Measurements from ENCODE around the gene CMIP.

Gene CMIP

GRCh38 chr16:81590714-81591544 lies 146.3 kb downstream of the CMIP start:
- no peak for DNase-seq

GRCh38 chr16:81591545-81591870 lies 146.9 kb downstream of the CMIP start:
- no peak for DNase-seq

- DNase-seq = no peak
These were observed 147.8 kb downstream of the CMIP start for GRCh38 chr16:81592353-81592866.

GRCh38 chr16:81593481-81593880 lies 148.9 kb downstream of the CMIP start:
- no peak for DNase-seq

- no peak for DNase-seq
These were observed 151.2 kb downstream of the CMIP start for GRCh38 chr16:81595629-81596292.

GRCh38 chr16:81597079-81597658 lies 152.6 kb downstream of the CMIP start:
- DNase-seq = no peak

GRCh38 chr16:81598083-81598482 lies 153.5 kb downstream of the CMIP start:
- DNase-seq = no peak

GRCh38 chr16:81599034-81599744 lies 154.6 kb downstream of the CMIP start:
- DNase-seq = no peak

- DNase-seq = no peak
These were observed 155.7 kb downstream of the CMIP start for GRCh38 chr16:81600275-81600674.

- DNase-seq = no peak
These were observed 156.4 kb downstream of the CMIP start for GRCh38 chr16:81601008-81601428.

- no peak for DNase-seq
These were observed 157.1 kb downstream of the CMIP start for GRCh38 chr16:81601601-81602255.

GRCh38 chr16:81602256-81602776 lies 157.7 kb downstream of the CMIP start:
- no peak for DNase-seq

GRCh38 chr16:81602792-81603191 lies 158.2 kb downstream of the CMIP start:
- DNase-seq = no peak

- DNase-seq = no peak
These were observed 160.4 kb downstream of the CMIP start for GRCh38 chr16:81604960-81605383.

GRCh38 chr16:81606039-81606438 lies 161.4 kb downstream of the CMIP start:
- no peak for DNase-seq

GRCh38 chr16:81607006-81607405 lies 162.4 kb downstream of the CMIP start:
- DNase-seq = no peak

- DNase-seq = no peak
These were observed 163.4 kb downstream of the CMIP start for GRCh38 chr16:81607805-81608522.

GRCh38 chr16:81608523-81609209 lies 164.1 kb downstream of the CMIP start:
- DNase-seq = no peak

GRCh38 chr16:81609323-81609892 lies 164.8 kb downstream of the CMIP start:
- DNase-seq = no peak

- no peak for DNase-seq
These were observed 165.7 kb downstream of the CMIP start for GRCh38 chr16:81610144-81610842.
